Measurements from ENCODE around the gene TTC38. TPM values are rescaled to one million over a fixed set of nuclear protein-coding genes. Genes with fewer than 3 reads are reported as not detected.

The TTC38 gene
- total and polyA plus RNA-seq, 4 experiments from 2014 or later: 3.9 to 8.2 (median 5.3) TPM

DNA sequence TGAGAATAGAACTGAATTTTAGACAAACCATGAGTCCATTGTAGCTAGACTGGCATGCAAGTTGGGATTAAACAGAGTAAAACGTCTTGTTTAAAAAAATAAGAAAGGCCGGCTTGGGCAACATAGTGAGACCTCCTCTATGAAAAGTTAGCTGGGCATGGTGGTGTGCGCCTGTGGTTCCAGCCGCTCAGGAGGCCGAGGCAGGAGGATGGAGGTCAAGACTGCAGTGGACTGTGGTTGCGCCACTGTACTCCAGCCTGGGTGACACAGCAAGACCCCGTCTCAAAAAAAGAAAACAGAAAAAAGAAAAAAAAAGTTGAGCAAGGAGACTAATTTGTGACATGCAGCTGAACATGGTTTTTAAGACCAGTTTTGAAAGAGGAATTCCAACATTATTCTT, 41.2 kb upstream of the TTC38 start:
- intact Hi-C loops (cut with micrococcal nuclease): no loop called here
- H3K36me3 ChIP-seq (ENCODE audit: insufficient read depth, low read length): peaks cover 1% of the 10 kb centered on the region
- H3K4me3 ChIP-seq (ENCODE audit: low read length in 2 of 2): no peak overlapping the region
- ChIA-PET POLR2A (ENCODE audit: partially characterized antibody) (interaction anchor here (2.2 kb wide), 1 partner anchor 23 kb away, joined by 7 read pairs; the partner anchor contains the start of gene CDPF1), CTCF (ENCODE audit: partially characterized antibody) (interaction anchor here (1.3 kb wide), 1 partner anchor 232 kb away, joined by 4 read pairs; no protein-coding TSS in a partner anchor)
- H3K9me3 Mint-ChIP-seq: no peaks in the 10 kb centered on the region
- H3K9me3 ChIP-seq (ENCODE audit: control insufficient read depth in 1 of 2, low read length in 2 of 2): no peaks in the 10 kb centered on the region
- no peak overlapping the region for H3K27ac ChIP-seq (ENCODE audit: low read depth, low read length)
- no peak overlapping the region for H3K4me3 Mint-ChIP-seq
- H3K27me3 ChIP-seq (ENCODE audit: insufficient read depth, low read length): no peaks in the 10 kb centered on the region
- no peaks in the 10 kb centered on the region for H3K27me3 Mint-ChIP-seq
- H3K4me1 ChIP-seq (ENCODE audit: insufficient read depth, low read length): no peaks in the 10 kb centered on the region
- H3K4me1 Mint-ChIP-seq: peaks cover 0 to 3% (median 0%) of the 10 kb centered on the region in 4 donors
- H3K27ac Mint-ChIP-seq: no peak overlapping the region
- no peak for DNase-seq
- peaks cover 8% of the 10 kb centered on the region in 2 donors for H3K36me3 Mint-ChIP-seq

DNA sequence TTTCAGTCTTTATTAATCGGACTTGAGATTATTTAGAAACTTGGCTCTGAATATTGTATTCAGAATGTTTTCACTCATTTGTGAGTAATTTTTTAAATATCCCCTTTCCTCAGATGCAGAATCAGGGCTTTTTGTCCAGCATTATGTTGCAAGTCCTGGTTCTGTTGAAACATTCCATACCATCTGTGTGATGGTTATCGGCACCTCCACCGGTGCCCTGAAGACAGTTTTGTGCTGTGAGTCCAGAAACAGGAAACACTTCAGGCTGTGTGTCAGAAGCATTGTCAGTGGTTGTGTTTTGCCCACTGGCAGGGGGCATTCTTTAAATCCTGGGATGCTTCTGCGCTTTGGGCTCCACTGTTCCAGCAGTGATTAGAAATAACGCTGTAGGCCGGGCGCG, 38.1 kb upstream of the TTC38 start:
- no peaks in the 10 kb centered on the region for H3K9me3 Mint-ChIP-seq
- Histone ChIP-seq H3K27me3 (ENCODE audit: insufficient read depth, low read length) (no peaks in the 10 kb centered on the region), H3K36me3 (ENCODE audit: insufficient read depth, low read length) (peaks cover 7% of the 10 kb centered on the region), H3K27ac (ENCODE audit: low read depth, low read length) (no peak overlapping the region), H3K9me3 (ENCODE audit: control insufficient read depth in 1 of 2, low read length in 2 of 2) (no peaks in the 10 kb centered on the region), H3K4me3 (ENCODE audit: low read length in 2 of 2) (no peak overlapping the region), H3K4me1 (ENCODE audit: insufficient read depth, low read length) (no peaks in the 10 kb centered on the region)
- intact Hi-C loops (cut with micrococcal nuclease): no loop called here
- H3K27me3 Mint-ChIP-seq: no peaks in the 10 kb centered on the region
- H3K4me1 Mint-ChIP-seq: peaks cover 0 to 3% (median 0%) of the 10 kb centered on the region in 4 donors
- H3K27ac Mint-ChIP-seq: no peak overlapping the region
- DNase-seq: no peak
- no peak overlapping the region for H3K4me3 Mint-ChIP-seq
- ChIA-PET POLR2A (ENCODE audit: partially characterized antibody) (no interaction called here), CTCF (ENCODE audit: partially characterized antibody) (no interaction called here)
- peaks cover 7 to 10% of the 10 kb centered on the region in 2 donors for H3K36me3 Mint-ChIP-seq

- ChIA-PET POLR2A (ENCODE audit: partially characterized antibody) (no interaction called here), CTCF (ENCODE audit: partially characterized antibody) (no interaction called here)
- intact Hi-C loops (cut with micrococcal nuclease): no loop called here
Observed at GRCh38 chr22:46230262-46230901, 37.4 kb upstream of the TTC38 start.

GRCh38 chr22:46233231-46233630, 34.6 kb upstream of the TTC38 start:
- H3K27ac Mint-ChIP-seq: no peak overlapping the region
- no peak overlapping the region for H3K4me3 ChIP-seq (ENCODE audit: low read length in 2 of 2)
- no peak for DNase-seq
- peaks cover 9 to 15% of the 10 kb centered on the region in 2 donors for H3K36me3 Mint-ChIP-seq
- H3K27me3 Mint-ChIP-seq: no peaks in the 10 kb centered on the region
- H3K27ac ChIP-seq (ENCODE audit: low read depth, low read length): no peak overlapping the region
- peaks cover 0 to 2% (median 0%) of the 10 kb centered on the region in 8 donors for H3K9me3 Mint-ChIP-seq
- H3K4me1 Mint-ChIP-seq: peaks cover 0 to under 1% (median 0%) of the 10 kb centered on the region in 4 donors
- intact Hi-C loops (cut with micrococcal nuclease): no loop called here
- CTCF ChIA-PET (ENCODE audit: partially characterized antibody): no interaction called here
- no peaks in the 10 kb centered on the region for H3K4me1 ChIP-seq (ENCODE audit: insufficient read depth, low read length)
- no peaks in the 10 kb centered on the region for H3K9me3 ChIP-seq (ENCODE audit: control insufficient read depth in 1 of 2, low read length in 2 of 2)
- POLR2A ChIA-PET (ENCODE audit: partially characterized antibody): no interaction called here
- H3K36me3 ChIP-seq (ENCODE audit: insufficient read depth, low read length): peaks cover 7% of the 10 kb centered on the region
- no peak overlapping the region for H3K4me3 Mint-ChIP-seq
- H3K27me3 ChIP-seq (ENCODE audit: insufficient read depth, low read length): no peaks in the 10 kb centered on the region

More at GRCh38 chr22:46230262-46230901, 37.4 kb upstream of the TTC38 start:
- H3K4me1 ChIP-seq (ENCODE audit: insufficient read depth, low read length): no peaks in the 10 kb centered on the region
- Mint-ChIP-seq H3K27ac (no peak overlapping the region), H3K36me3 (peaks cover 7 to 13% of the 10 kb centered on the region in 2 donors), H3K4me1 (peaks cover 0 to 3% (median 0%) of the 10 kb centered on the region in 4 donors), H3K27me3 (no peaks in the 10 kb centered on the region), H3K9me3 (no peaks in the 10 kb centered on the region), H3K4me3 (no peak overlapping the region)
- H3K36me3 ChIP-seq (ENCODE audit: insufficient read depth, low read length): peaks cover 7% of the 10 kb centered on the region
- H3K4me3 ChIP-seq (ENCODE audit: low read length in 2 of 2): no peak overlapping the region
- H3K27ac ChIP-seq (ENCODE audit: low read depth, low read length): no peak overlapping the region
- H3K27me3 ChIP-seq (ENCODE audit: insufficient read depth, low read length): no peaks in the 10 kb centered on the region
- no peaks in the 10 kb centered on the region for H3K9me3 ChIP-seq (ENCODE audit: control insufficient read depth in 1 of 2, low read length in 2 of 2)
- no peak for DNase-seq

DNA sequence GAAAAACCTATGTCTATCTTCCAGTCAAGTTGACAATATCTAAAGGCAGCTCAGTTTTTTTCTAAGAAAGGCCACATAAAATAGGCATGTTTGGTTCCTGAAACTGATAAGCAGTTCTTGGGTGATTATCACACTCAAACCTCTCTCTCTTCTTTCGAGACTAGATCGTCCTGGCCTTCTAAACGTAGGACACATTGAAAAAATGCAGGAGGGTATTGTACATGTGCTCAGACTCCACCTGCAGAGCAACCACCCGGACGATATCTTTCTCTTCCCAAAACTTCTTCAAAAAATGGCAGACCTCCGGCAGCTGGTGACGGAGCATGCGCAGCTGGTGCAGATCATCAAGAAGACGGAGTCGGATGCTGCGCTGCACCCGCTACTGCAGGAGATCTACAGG, 32.8 kb upstream of the TTC38 start:
- no peak overlapping the region for H3K4me3 Mint-ChIP-seq
- Histone ChIP-seq H3K36me3 (ENCODE audit: insufficient read depth, low read length) (peaks cover 7% of the 10 kb centered on the region), H3K9me3 (ENCODE audit: control insufficient read depth in 1 of 2, low read length in 2 of 2) (no peaks in the 10 kb centered on the region), H3K27ac (ENCODE audit: low read depth, low read length) (no peak overlapping the region), H3K4me1 (ENCODE audit: insufficient read depth, low read length) (peaks cover 8% of the 10 kb centered on the region), H3K4me3 (ENCODE audit: low read length in 2 of 2) (no peak overlapping the region), H3K27me3 (ENCODE audit: insufficient read depth, low read length) (no peaks in the 10 kb centered on the region)
- DNase-seq: no peak
- peaks cover 5 to 12% (median 6%) of the 10 kb centered on the region in 4 donors for H3K4me1 Mint-ChIP-seq
- peaks cover 0 to 2% (median 0%) of the 10 kb centered on the region in 8 donors for H3K9me3 Mint-ChIP-seq
- ChIA-PET CTCF (ENCODE audit: partially characterized antibody) (no interaction called here), POLR2A (ENCODE audit: partially characterized antibody) (no interaction called here)
- peaks cover 9 to 18% of the 10 kb centered on the region in 2 donors for H3K36me3 Mint-ChIP-seq
- peak overlapping the region in 1 of 7 donors; percentile 12 for H3K27ac Mint-ChIP-seq
- intact Hi-C loops (cut with micrococcal nuclease): no loop called here
- no peaks in the 10 kb centered on the region for H3K27me3 Mint-ChIP-seq

GRCh38 chr22:46237453-46238124, 30.2 kb upstream of the TTC38 start:
- Mint-ChIP-seq H3K27me3 (no peaks in the 10 kb centered on the region), H3K4me1 (peaks cover 7 to 23% (median 12%) of the 10 kb centered on the region in 4 donors), H3K4me3 (no peak overlapping the region), H3K27ac (no peak overlapping the region), H3K36me3 (peaks cover 6 to 13% of the 10 kb centered on the region in 2 donors), H3K9me3 (peaks cover 0 to 2% (median 0%) of the 10 kb centered on the region in 8 donors)
- Histone ChIP-seq H3K4me1 (ENCODE audit: insufficient read depth, low read length) (peaks cover 19% of the 10 kb centered on the region), H3K4me3 (ENCODE audit: low read length in 2 of 2) (no peak overlapping the region), H3K36me3 (ENCODE audit: insufficient read depth, low read length) (no peaks in the 10 kb centered on the region), H3K27ac (ENCODE audit: low read depth, low read length) (no peak overlapping the region), H3K27me3 (ENCODE audit: insufficient read depth, low read length) (no peaks in the 10 kb centered on the region), H3K9me3 (ENCODE audit: control insufficient read depth in 1 of 2, low read length in 2 of 2) (no peaks in the 10 kb centered on the region)
- POLR2A ChIA-PET (ENCODE audit: partially characterized antibody): no interaction called here
- CTCF ChIA-PET (ENCODE audit: partially characterized antibody): no interaction called here
- intact Hi-C loops (cut with micrococcal nuclease): no loop called here
- no peak for DNase-seq

- no peak for DNase-seq
- peaks cover 7 to 23% (median 12%) of the 10 kb centered on the region in 4 donors for H3K4me1 Mint-ChIP-seq
- Histone ChIP-seq H3K4me1 (ENCODE audit: insufficient read depth, low read length) (peaks cover 19% of the 10 kb centered on the region), H3K27me3 (ENCODE audit: insufficient read depth, low read length) (no peaks in the 10 kb centered on the region), H3K4me3 (ENCODE audit: low read length in 2 of 2) (no peak overlapping the region), H3K27ac (ENCODE audit: low read depth, low read length) (no peak overlapping the region), H3K9me3 (ENCODE audit: control insufficient read depth in 1 of 2, low read length in 2 of 2) (no peaks in the 10 kb centered on the region), H3K36me3 (ENCODE audit: insufficient read depth, low read length) (no peaks in the 10 kb centered on the region)
- ChIA-PET CTCF (ENCODE audit: partially characterized antibody) (no interaction called here), POLR2A (ENCODE audit: partially characterized antibody) (interaction anchor here (0.7 kb wide), 1 partner anchor 29 kb away, joined by 3 read pairs; the partner anchor contains the start of gene TTC38)
- no peak overlapping the region for H3K4me3 Mint-ChIP-seq
- intact Hi-C loops (cut with micrococcal nuclease): no loop called here
- H3K36me3 Mint-ChIP-seq: peaks cover 11 to 14% of the 10 kb centered on the region in 2 donors
- H3K27ac Mint-ChIP-seq: peak overlapping the region in 1 of 7 donors; percentile 31
- H3K27me3 Mint-ChIP-seq: no peaks in the 10 kb centered on the region
- peaks cover 0 to 2% (median 0%) of the 10 kb centered on the region in 8 donors for H3K9me3 Mint-ChIP-seq
Observed at GRCh38 chr22:46238541-46238940, 29.3 kb upstream of the TTC38 start.

All from CD4-positive, alpha-beta memory T cell (primary cell).